Activated CD4-positive, alpha-beta memory T cell treated with anti-CD3 and anti-CD28 coated beads, Interleukin-2, amount 10 ng/mL, durations not matched to agents 7 days and 5 days (primary cell): Measurements from ENCODE around the gene RDH13. TPM values are rescaled to one million over a fixed set of nuclear protein-coding genes. Genes with fewer than 3 reads are reported as not detected.
A peak's percentile ranks its signal among the peaks of the same experiment; 100 is the strongest.

Source experiments
- CTCF ChIA-PET: fragments of 350-600 bp; sonication (Branson Sonifier 250); formaldehyde crosslinking; loops from one replicate; lab custom pipeline; 2021; ENCODE audit warnings: antibody characterized with exemption, inconsistent platforms; lab: Charles Lee
- POLR2A ChIA-PET: fragments of 350-600 bp; sonication (Branson Sonifier 250); formaldehyde crosslinking; loops from one replicate; lab custom pipeline; 2021; ENCODE audit warnings: antibody characterized with exemption; lab: Charles Lee
- DNase-seq: peaks from one replicate; pipeline ENCODE4 v3.0.0-alpha.2; 2020
- H3K27ac Mint-ChIP-seq: one replicate; pipeline ENCODE4 v1.8.0; 2021; ENCODE audit warnings: mild to moderate bottlenecking, mixed read lengths
- H3K27me3 Mint-ChIP-seq: one replicate; pipeline ENCODE4 v1.8.0; 2021; ENCODE audit warnings: mixed read lengths
- H3K36me3 Mint-ChIP-seq: one replicate; pipeline ENCODE4 v1.8.0; 2021; ENCODE audit warnings: low read depth, mixed read lengths
- H3K4me1 Mint-ChIP-seq: one replicate; pipeline ENCODE4 v1.8.0; 2021; ENCODE audit warnings: mixed read lengths
- H3K4me3 Mint-ChIP-seq: one replicate; pipeline ENCODE4 v1.8.0; 2021; ENCODE audit warnings: mild to moderate bottlenecking, mixed read lengths
- H3K9me3 Mint-ChIP-seq: one replicate; pipeline ENCODE4 v1.8.0; 2021; ENCODE audit warnings: mixed read lengths
- total RNA-seq, 2 experiments: library from RNA; stranded (reverse); gene quantifications; one replicate each; pipeline ENCODE4 v1.2.3, GENCODE V29; 2021

Gene RDH13
- total RNA-seq, 2 experiments from 2014 or later = 15.3 to 15.5 TPM

- peaks cover 32% of the 10 kb centered on the region for H3K27me3 Mint-ChIP-seq
- no peak for DNase-seq
- peak overlapping the region; percentile 77 for H3K4me3 Mint-ChIP-seq
- CTCF ChIA-PET = interaction anchor here (0.6 to 1.6 kb wide), 3 partner anchors 17 to 911 kb away, joined by 3 to 5 read pairs (median 4); partner anchors contain the start of gene RDH13
- peak overlapping the region; percentile 84 for H3K27ac Mint-ChIP-seq
- peaks cover 36% of the 10 kb centered on the region for H3K4me1 Mint-ChIP-seq
- H3K36me3 Mint-ChIP-seq = peaks cover 5% of the 10 kb centered on the region
- POLR2A ChIA-PET = interaction anchor here (1.3 to 2.2 kb wide), 3 partner anchors 16 to 49 kb away, joined by 3 to 18 read pairs (median 15); partner anchors contain the start of genes PPP1R12C and RDH13
- H3K9me3 Mint-ChIP-seq = no peaks in the 10 kb centered on the region
Observed at GRCh38 chr19:55079400-55080038, 16.6 kb upstream of the RDH13 start.

DNA sequence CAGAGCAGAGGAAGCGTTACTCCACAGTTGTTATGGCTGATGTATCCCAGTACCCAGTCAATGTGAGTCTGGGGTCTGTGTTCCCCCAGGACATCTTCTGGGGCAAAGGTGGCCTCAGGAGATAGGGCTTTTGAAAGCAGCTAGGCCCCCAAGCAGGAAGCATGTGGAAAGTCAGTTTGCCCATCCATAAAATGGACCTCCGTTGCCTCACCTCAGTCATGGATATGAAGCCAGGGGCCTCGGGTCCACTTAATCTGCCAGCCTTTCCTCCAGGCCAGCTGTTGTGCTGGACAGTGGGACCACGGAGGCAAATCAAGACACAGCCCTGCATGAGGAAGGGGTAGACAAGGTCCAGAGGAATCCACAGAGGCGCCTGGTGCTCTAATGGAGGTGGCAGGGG is 16.0 kb upstream of the RDH13 start:
- peaks cover 5% of the 10 kb centered on the region for H3K36me3 Mint-ChIP-seq
- no peaks in the 10 kb centered on the region for H3K9me3 Mint-ChIP-seq
- peaks cover 30% of the 10 kb centered on the region for H3K27me3 Mint-ChIP-seq
- H3K4me3 Mint-ChIP-seq = no peak overlapping the region
- H3K4me1 Mint-ChIP-seq = peaks cover 36% of the 10 kb centered on the region
- DNase-seq = no peak
- H3K27ac Mint-ChIP-seq = no peak overlapping the region
- CTCF ChIA-PET = no interaction called here
- POLR2A ChIA-PET = interaction anchor here (1.9 to 2.2 kb wide), 2 partner anchors 16 to 38 kb away, joined by 15 to 18 read pairs; partner anchors contain the start of genes PPP1R12C and RDH13

DNA sequence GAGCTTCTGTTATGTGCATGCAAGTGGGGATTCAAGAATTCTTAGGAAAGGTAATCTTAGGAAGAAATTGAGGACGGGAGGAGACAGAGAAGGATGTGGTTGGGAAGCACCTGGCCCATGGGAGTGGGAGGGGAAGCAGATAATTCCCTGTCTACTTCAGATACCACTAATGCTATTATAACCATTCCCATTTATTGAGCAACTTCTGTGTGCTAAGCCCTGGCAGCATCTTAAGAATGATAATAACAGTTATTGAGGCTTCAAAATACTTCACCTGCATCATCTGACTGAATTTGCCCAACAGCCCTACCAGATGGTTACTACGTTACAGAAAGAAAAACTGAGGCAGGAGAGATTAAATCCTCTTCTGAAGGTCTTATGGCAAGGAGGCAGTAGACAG is 14.2 kb upstream of the RDH13 start:
- Mint-ChIP-seq H3K4me1 (peaks cover 25% of the 10 kb centered on the region), H3K27ac (no peak overlapping the region), H3K4me3 (no peak overlapping the region), H3K36me3 (peaks cover 5% of the 10 kb centered on the region), H3K9me3 (no peaks in the 10 kb centered on the region), H3K27me3 (peaks cover 22% of the 10 kb centered on the region)
- DNase-seq = no peak
- ChIA-PET CTCF (interaction anchor here (1.0 kb wide), 1 partner anchor 14 kb away, joined by 3 read pairs; the partner anchor contains the start of gene RDH13), POLR2A (interaction anchor here (1.5 kb wide), 1 partner anchor 13 kb away, joined by 3 read pairs; no protein-coding TSS in a partner anchor)

- ChIA-PET POLR2A (interaction anchor here (1.5 kb wide), 1 partner anchor 12 kb away, joined by 3 read pairs; no protein-coding TSS in a partner anchor), CTCF (interaction anchor here (1.0 kb wide), 1 partner anchor 13 kb away, joined by 3 read pairs; the partner anchor contains the start of gene RDH13)
- Mint-ChIP-seq H3K36me3 (peaks cover 5% of the 10 kb centered on the region), H3K27me3 (peaks cover 26% of the 10 kb centered on the region), H3K9me3 (no peaks in the 10 kb centered on the region), H3K27ac (no peak overlapping the region), H3K4me1 (peaks cover 20% of the 10 kb centered on the region), H3K4me3 (no peak overlapping the region)
- no peak for DNase-seq
Observed at GRCh38 chr19:55076321-55076720, 13.4 kb upstream of the RDH13 start.

DNA sequence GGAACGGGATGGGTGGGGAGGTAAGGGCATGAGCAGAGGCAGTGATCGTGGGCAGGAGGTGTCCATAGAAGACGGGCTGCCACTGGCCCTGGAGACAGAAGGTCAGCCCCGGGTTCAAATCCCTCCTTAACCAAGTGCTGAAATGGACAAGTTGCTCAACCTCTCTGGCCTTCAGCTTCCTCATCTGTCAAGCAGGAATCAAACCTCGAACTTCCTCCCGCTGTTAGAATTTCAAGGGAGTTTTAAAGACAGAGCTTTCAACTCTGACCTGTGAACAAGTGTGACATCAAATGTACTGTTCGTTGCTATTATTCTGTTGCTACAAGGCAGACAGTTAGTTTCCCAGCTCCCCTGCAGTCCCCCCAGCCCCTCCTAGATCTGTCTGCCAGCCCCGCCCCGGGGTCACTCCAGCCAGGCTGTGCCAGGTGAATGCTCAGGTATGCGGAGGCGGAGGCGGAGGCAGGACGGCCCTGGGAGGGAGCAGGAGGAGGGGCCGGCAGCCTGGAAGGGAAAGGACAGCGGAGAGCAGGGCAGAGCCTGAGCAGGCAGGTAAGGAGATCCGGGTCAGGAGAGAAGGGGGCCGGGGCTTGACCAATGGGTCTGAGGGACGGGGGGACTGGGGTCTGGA is 12.5 kb upstream of the RDH13 start, which contains the start of gene EPS8L1:
TSS of gene EPS8L1 (plus strand) at position 499 of the 628 bp plus-strand sequence. CDS start 576 bp downstream, outside the sequence.
- H3K27ac Mint-ChIP-seq = no peak within 1 kb of the TSS
- H3K27me3 Mint-ChIP-seq = peaks cover 28% of the 10 kb centered on the region
- peaks cover 18% of the 10 kb centered on the region for H3K4me1 Mint-ChIP-seq
- no peak for DNase-seq
- H3K36me3 Mint-ChIP-seq = peaks cover 3% of the 10 kb centered on the region
- H3K9me3 Mint-ChIP-seq = no peaks in the 10 kb centered on the region
- CTCF ChIA-PET = interaction anchor here (0.6 kb wide), 1 partner anchor 13 kb away, joined by 3 read pairs; no protein-coding TSS in a partner anchor
- POLR2A ChIA-PET = interaction anchor here (0.8 kb wide), 1 partner anchor 13 kb away, joined by 3 read pairs; the partner anchor contains the start of gene RDH13
- no peak within 1 kb of the TSS for H3K4me3 Mint-ChIP-seq

- POLR2A ChIA-PET = no interaction called here
- peaks cover 49% of the 10 kb centered on the region for H3K27me3 Mint-ChIP-seq
- CTCF ChIA-PET = no interaction called here
- no peak overlapping the region for H3K4me3 Mint-ChIP-seq
- peaks cover 4% of the 10 kb centered on the region for H3K36me3 Mint-ChIP-seq
- H3K4me1 Mint-ChIP-seq = peaks cover 15% of the 10 kb centered on the region
- no peak overlapping the region for H3K27ac Mint-ChIP-seq
- no peaks in the 10 kb centered on the region for H3K9me3 Mint-ChIP-seq
- no peak for DNase-seq
Observed at GRCh38 chr19:55071913-55072312, 9.0 kb upstream of the RDH13 start.

GRCh38 chr19:55071129-55071502 is 8.2 kb upstream of the RDH13 start:
- peaks cover 15% of the 10 kb centered on the region for H3K4me1 Mint-ChIP-seq
- H3K27ac Mint-ChIP-seq = no peak overlapping the region
- H3K9me3 Mint-ChIP-seq = no peaks in the 10 kb centered on the region
- H3K27me3 Mint-ChIP-seq = peaks cover 56% of the 10 kb centered on the region
- H3K4me3 Mint-ChIP-seq = no peak overlapping the region
- H3K36me3 Mint-ChIP-seq = peaks cover 4% of the 10 kb centered on the region
- CTCF ChIA-PET = no interaction called here
- POLR2A ChIA-PET = no interaction called here
- no peak for DNase-seq

- no peak overlapping the region for H3K27ac Mint-ChIP-seq
- H3K27me3 Mint-ChIP-seq = peaks cover 58% of the 10 kb centered on the region
- H3K4me1 Mint-ChIP-seq = peaks cover 15% of the 10 kb centered on the region
- peaks cover 4% of the 10 kb centered on the region for H3K36me3 Mint-ChIP-seq
- ChIA-PET CTCF (no interaction called here), POLR2A (interaction anchor here (0.6 to 1.8 kb wide), 2 partner anchors 11 to 38 kb away, joined by 3 to 4 read pairs; no protein-coding TSS in a partner anchor)
- no peaks in the 10 kb centered on the region for H3K9me3 Mint-ChIP-seq
- no peak overlapping the region for H3K4me3 Mint-ChIP-seq
- DNase-seq = no peak
Observed at GRCh38 chr19:55070466-55071128, 7.6 kb upstream of the RDH13 start.

DNA sequence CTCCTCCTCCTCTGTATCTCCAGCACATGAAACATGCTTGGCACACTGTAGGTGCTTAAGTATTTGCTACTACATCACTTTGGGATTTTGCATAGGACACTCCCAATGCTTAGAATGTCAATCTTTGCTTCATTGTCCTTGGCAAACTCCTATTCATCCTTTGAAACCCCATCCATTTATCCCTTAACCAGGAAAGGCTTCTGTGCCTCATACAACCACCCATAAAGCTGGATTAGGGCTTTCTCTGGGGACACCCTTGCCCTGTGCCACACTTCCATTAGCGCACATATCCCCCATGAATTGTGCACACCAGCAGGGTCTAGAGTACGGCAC is 6.9 kb upstream of the RDH13 start:
- peak overlapping the region; percentile 28 for H3K4me3 Mint-ChIP-seq
- peaks cover 54% of the 10 kb centered on the region for H3K27me3 Mint-ChIP-seq

GRCh38 chr19:55068950-55069864 is 6.3 kb upstream of the RDH13 start:
- ChIA-PET POLR2A (interaction anchor here (1.8 kb wide), 1 partner anchor 12 kb away, joined by 4 read pairs; no protein-coding TSS in a partner anchor), CTCF (no interaction called here)
- H3K4me3 Mint-ChIP-seq = peak overlapping the region; percentile 28
- H3K4me1 Mint-ChIP-seq = peaks cover 15% of the 10 kb centered on the region
- peaks cover 4% of the 10 kb centered on the region for H3K36me3 Mint-ChIP-seq
- DNase-seq = no peak
- H3K9me3 Mint-ChIP-seq = no peaks in the 10 kb centered on the region
- peaks cover 56% of the 10 kb centered on the region for H3K27me3 Mint-ChIP-seq
- no peak overlapping the region for H3K27ac Mint-ChIP-seq

More for the DNA sequence above, 6.9 kb upstream of the RDH13 start:
- no peak overlapping the region for H3K27ac Mint-ChIP-seq
- POLR2A ChIA-PET = interaction anchor here (0.6 to 1.8 kb wide), 2 partner anchors 12 to 37 kb away, joined by 3 to 4 read pairs; no protein-coding TSS in a partner anchor
- no peak for DNase-seq
- no peaks in the 10 kb centered on the region for H3K9me3 Mint-ChIP-seq
- peaks cover 15% of the 10 kb centered on the region for H3K4me1 Mint-ChIP-seq
- CTCF ChIA-PET = no interaction called here
- peaks cover 4% of the 10 kb centered on the region for H3K36me3 Mint-ChIP-seq

DNA sequence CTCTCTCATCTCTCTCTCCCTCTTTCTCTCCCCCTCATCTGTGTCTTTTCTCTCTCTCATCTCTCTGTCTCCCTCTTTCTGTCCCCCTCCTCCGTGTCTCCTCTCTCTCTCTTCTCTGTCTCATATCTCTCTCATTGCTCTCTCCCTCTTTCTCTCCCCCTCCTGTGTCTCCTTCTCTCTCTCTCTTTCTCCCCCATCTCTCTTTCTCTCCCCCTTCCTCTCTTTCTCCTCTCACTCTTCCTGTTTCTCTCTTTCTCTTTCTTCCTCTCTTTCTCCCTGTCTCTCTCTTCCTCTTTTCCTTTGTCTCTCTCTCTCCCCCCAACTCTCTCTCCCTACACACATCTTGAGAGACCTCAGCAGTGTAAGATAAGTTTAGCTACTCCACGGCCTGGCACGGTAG is 4.9 kb upstream of the RDH13 start:
- peaks cover 4% of the 10 kb centered on the region for H3K36me3 Mint-ChIP-seq
- H3K27ac Mint-ChIP-seq = no peak overlapping the region
- H3K9me3 Mint-ChIP-seq = no peaks in the 10 kb centered on the region
- no peak overlapping the region for H3K4me3 Mint-ChIP-seq
- DNase-seq = no peak
- ChIA-PET POLR2A (no interaction called here), CTCF (interaction anchor here (0.6 kb wide), 1 partner anchor 187 kb away, joined by 3 read pairs; no protein-coding TSS in a partner anchor)
- H3K27me3 Mint-ChIP-seq = peaks cover 51% of the 10 kb centered on the region
- H3K4me1 Mint-ChIP-seq = peaks cover 18% of the 10 kb centered on the region
